KOPT-K1 (cell line): Measurements from ENCODE around the gene MINDY1.

Experiments
- H3K27ac ChIP-seq: fragments of 200-600 bp; sonication (generic); 2 replicates; pipeline ENCODE4 v1.5.1; 2016; ENCODE audit warnings: antibody characterized with exemption, mild to moderate bottlenecking, low read depth, low read length; ENCODE audit not compliant: poor library complexity, severe bottlenecking
- H3K36me3 ChIP-seq: fragments of 200-600 bp; sonication (generic); 2 replicates; pipeline ENCODE4 v1.5.1; 2017; ENCODE audit warnings: antibody characterized with exemption, mild to moderate bottlenecking, low read length, moderate library complexity; ENCODE audit not compliant: insufficient read depth
- H3K9me3 ChIP-seq: fragments of 200-600 bp; sonication (generic); 2 replicates; pipeline ENCODE4 v1.5.1; 2017; ENCODE audit warnings: antibody characterized with exemption, low read length, mild to moderate bottlenecking; ENCODE audit not compliant: insufficient read depth, poor library complexity, severe bottlenecking

Gene MINDY1

GRCh38 chr1:151002611-151003010 is 4.1 kb downstream of the MINDY1 start:
- H3K27ac ChIP-seq = no peak overlapping the region
- no peaks in the 10 kb centered on the region for H3K36me3 ChIP-seq
- H3K9me3 ChIP-seq = no peaks in the 10 kb centered on the region

- Histone ChIP-seq H3K9me3 (no peaks in the 10 kb centered on the region), H3K27ac (no peak overlapping the region), H3K36me3 (no peaks in the 10 kb centered on the region)
Observed at GRCh38 chr1:151002051-151002450, 4.7 kb downstream of the MINDY1 start.

GRCh38 chr1:151001602-151002001 is 5.1 kb downstream of the MINDY1 start:
- Histone ChIP-seq H3K36me3 (no peaks in the 10 kb centered on the region), H3K9me3 (no peaks in the 10 kb centered on the region), H3K27ac (no peak overlapping the region)

- Histone ChIP-seq H3K36me3 (no peaks in the 10 kb centered on the region), H3K27ac (no peak overlapping the region), H3K9me3 (no peaks in the 10 kb centered on the region)
Observed at GRCh38 chr1:151000408-151000807, 6.3 kb downstream of the MINDY1 start.

GRCh38 chr1:150999926-151000325 is 6.8 kb downstream of the MINDY1 start:
- Histone ChIP-seq H3K9me3 (no peaks in the 10 kb centered on the region), H3K36me3 (no peaks in the 10 kb centered on the region), H3K27ac (no peak overlapping the region)

GRCh38 chr1:150999051-150999674 is 7.5 kb downstream of the MINDY1 start:
- no peaks in the 10 kb centered on the region for H3K36me3 ChIP-seq
- no peak overlapping the region for H3K27ac ChIP-seq
- no peaks in the 10 kb centered on the region for H3K9me3 ChIP-seq

GRCh38 chr1:150997949-150998348 is 8.8 kb downstream of the MINDY1 start:
- no peaks in the 10 kb centered on the region for H3K9me3 ChIP-seq
- no peak overlapping the region for H3K27ac ChIP-seq
- no peaks in the 10 kb centered on the region for H3K36me3 ChIP-seq

GRCh38 chr1:150997126-150997872 is 9.4 kb downstream of the MINDY1 start:
- Histone ChIP-seq H3K9me3 (no peaks in the 10 kb centered on the region), H3K36me3 (no peaks in the 10 kb centered on the region), H3K27ac (no peak overlapping the region)

GRCh38 chr1:150995896-150996295 is 10.8 kb downstream of the MINDY1 start:
- no peaks in the 10 kb centered on the region for H3K36me3 ChIP-seq
- no peaks in the 10 kb centered on the region for H3K9me3 ChIP-seq
- H3K27ac ChIP-seq = no peak overlapping the region

GRCh38 chr1:150995460-150995859 is 11.2 kb downstream of the MINDY1 start:
- H3K27ac ChIP-seq = no peak overlapping the region
- H3K9me3 ChIP-seq = no peaks in the 10 kb centered on the region
- H3K36me3 ChIP-seq = no peaks in the 10 kb centered on the region

GRCh38 chr1:150994248-150994647 is 12.5 kb downstream of the MINDY1 start:
- Histone ChIP-seq H3K9me3 (no peaks in the 10 kb centered on the region), H3K27ac (no peak overlapping the region), H3K36me3 (no peaks in the 10 kb centered on the region)

GRCh38 chr1:150992626-150993025 is 14.1 kb downstream of the MINDY1 start:
- no peaks in the 10 kb centered on the region for H3K36me3 ChIP-seq
- H3K9me3 ChIP-seq = no peaks in the 10 kb centered on the region
- H3K27ac ChIP-seq = no peak overlapping the region

- H3K9me3 ChIP-seq = no peaks in the 10 kb centered on the region
- no peak overlapping the region for H3K27ac ChIP-seq
- no peaks in the 10 kb centered on the region for H3K36me3 ChIP-seq
Observed at GRCh38 chr1:150987924-150988323, 18.8 kb downstream of the MINDY1 start.

- H3K36me3 ChIP-seq = no peaks in the 10 kb centered on the region
- no peak overlapping the region for H3K27ac ChIP-seq
- H3K9me3 ChIP-seq = no peaks in the 10 kb centered on the region
Observed at GRCh38 chr1:150985179-150985825, 21.4 kb downstream of the MINDY1 start.

- H3K9me3 ChIP-seq = no peaks in the 10 kb centered on the region
- no peak within 1 kb of the TSS for H3K27ac ChIP-seq
- H3K36me3 ChIP-seq = no peaks in the 10 kb centered on the region
Observed at GRCh38 chr1:150981805-150982712, 24.6 kb downstream of the MINDY1 start, which contains the start of gene ANXA9. ANXA9 (plus strand) TSS chr1:150982292; CDS start chr1:150983106, 814 bp downstream.
